Naive thymus-derived CD8-positive, alpha-beta T cell (primary cell): ENCODE data around the gene KPTN. TPM values are rescaled to one million over a fixed set of nuclear protein-coding genes. Genes with fewer than 3 reads are reported as not detected.
A peak's percentile ranks its signal among the peaks of the same experiment; 100 is the strongest.

Source experiments
- ATAC-seq, 2 donors: fragments of 150-1000 bp; cut with Tn5 transposase in 1 of 2; sonication (Bioruptor Pico), chemical (Tn5 transposase) in 1 of 2; 1 replicate in 1 of 2; 2 replicates in 1 of 2; pipeline ENCODE4 v1.10.0; 2021; ENCODE audit warnings: mild to moderate bottlenecking in 2 of 2, moderate library complexity in 2 of 2
- POLR2A ChIA-PET: fragments of 350-600 bp; sonication (Branson Sonifier 250); formaldehyde crosslinking; loops from one replicate; lab custom pipeline; 2021; ENCODE audit warnings: antibody characterized with exemption; lab: Charles Lee
- DNase-seq, 10 donors: peaks; one replicate each; pipeline versions ENCODE4 v3.0.0 to v3.0.0-alpha.2; 2020 to 2022
- H3K27ac Mint-ChIP-seq, 10 donors: one replicate each; pipeline ENCODE4 v1.8.0; 2020 to 2022; ENCODE audit warnings: mild to moderate bottlenecking in 10 of 10, mixed read lengths in 10 of 10, moderate library complexity in 4 of 10, inconsistent platforms in 1 of 10
- H3K27me3 Mint-ChIP-seq, 5 donors: one replicate each; pipeline ENCODE4 v1.8.0; 2021 to 2022; ENCODE audit warnings: mixed read lengths in 5 of 5
- H3K36me3 Mint-ChIP-seq, 3 donors: one replicate each; pipeline ENCODE4 v1.8.0; 2020 to 2022; ENCODE audit warnings: mixed read lengths in 3 of 3, mild to moderate bottlenecking in 2 of 3, inconsistent platforms in 1 of 3
- H3K4me1 Mint-ChIP-seq, 4 donors: one replicate each; pipeline ENCODE4 v1.8.0; 2021 to 2022; ENCODE audit warnings: mixed read lengths in 4 of 4
- H3K4me3 Mint-ChIP-seq, 10 donors: one replicate each; pipeline ENCODE4 v1.8.0; 2020 to 2022; ENCODE audit warnings: mild to moderate bottlenecking in 10 of 10, mixed read lengths in 10 of 10, moderate library complexity in 6 of 10, inconsistent platforms in 1 of 10
- H3K9me3 Mint-ChIP-seq, 9 donors: one replicate each; pipeline ENCODE4 v1.8.0; 2020 to 2022; ENCODE audit warnings: mixed read lengths in 9 of 9, mild to moderate bottlenecking in 3 of 9, inconsistent platforms in 1 of 9, moderate library complexity in 1 of 9
- polyA plus RNA-seq, 3 donors: library from polyadenylated mRNA; unstranded; fragments of 300-500 nt; fragmentation: Illumina TruSeq; gene quantifications; one replicate each; pipeline ENCODE4 v1.2.3, GENCODE V29; 2021
- total RNA-seq, 8 experiments: library from RNA in 2 of 8; stranded (reverse) in 2 of 8; gene quantifications; one replicate each; pipeline ENCODE4 v1.2.3 and lab custom pipeline; 2021 to 2026

The KPTN gene
- total and polyA plus RNA-seq, 5 experiments from 2014 or later = 5.4 to 8.0 (median 7.1) TPM

DNA sequence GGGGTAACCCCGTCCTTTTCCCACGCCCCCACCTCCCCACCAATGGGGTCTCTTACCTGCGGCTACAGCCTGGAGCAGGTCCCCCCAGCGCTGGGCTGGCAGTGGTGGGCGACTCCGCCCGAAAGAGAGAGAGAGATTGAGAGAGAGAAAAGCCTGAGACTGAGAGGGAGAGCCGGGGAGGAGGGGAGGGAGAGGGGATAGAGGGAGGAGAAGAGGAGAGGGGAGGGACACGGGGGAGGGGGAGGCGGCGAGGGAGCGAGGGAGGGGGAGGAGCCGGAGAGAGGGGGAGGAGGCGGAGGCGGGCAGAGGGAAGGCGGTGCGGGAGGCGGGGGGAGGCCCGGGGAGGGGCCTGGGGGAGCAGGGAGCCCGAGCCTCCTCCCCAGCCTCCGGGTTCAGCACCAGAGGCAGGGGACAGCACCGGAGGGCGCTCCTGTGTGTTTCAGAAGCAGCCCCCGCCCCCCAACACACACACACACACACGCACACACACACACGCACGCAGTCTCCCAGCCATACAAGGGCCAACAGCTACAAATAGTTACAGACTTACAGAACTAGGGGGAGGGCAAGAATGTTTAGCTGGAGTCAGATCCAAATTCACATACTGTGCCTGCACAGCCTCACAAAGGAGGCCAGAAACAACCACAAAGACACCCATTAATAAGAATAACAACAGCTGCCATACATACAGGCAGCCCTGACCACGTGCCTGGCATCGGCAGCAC lies 12.1 kb downstream of the KPTN start, which contains the start of gene SLC8A2:
TSS of gene SLC8A2 (minus strand) at position 161 of the 725 bp plus-strand sequence. CDS start 5,490 bp downstream, outside the sequence.
- H3K4me1 Mint-ChIP-seq = peaks cover 8 to 23% (median 15%) of the 10 kb centered on the region in 4 donors
- POLR2A ChIA-PET = interaction anchor here (0.5 kb wide), 1 partner anchor 84 kb away, joined by 3 read pairs; no protein-coding TSS in a partner anchor
- H3K9me3 Mint-ChIP-seq = no peaks in the 10 kb centered on the region
- DNase-seq (peak; percentile 36 to 85 (median 72)), ATAC-seq (peak; percentile 76 to 81)
- H3K36me3 Mint-ChIP-seq = peaks cover 0 to 6% (median 3%) of the 10 kb centered on the region in 3 donors
- H3K27me3 Mint-ChIP-seq = peaks cover 27 to 74% (median 45%) of the 10 kb centered on the region in 5 donors
- peak within 1 kb of the TSS in 6 of 10 donors; percentile 25 to 88 (median 57) for H3K27ac Mint-ChIP-seq
- H3K4me3 Mint-ChIP-seq = peak within 1 kb of the TSS; percentile 37 to 75 (median 62)

DNA sequence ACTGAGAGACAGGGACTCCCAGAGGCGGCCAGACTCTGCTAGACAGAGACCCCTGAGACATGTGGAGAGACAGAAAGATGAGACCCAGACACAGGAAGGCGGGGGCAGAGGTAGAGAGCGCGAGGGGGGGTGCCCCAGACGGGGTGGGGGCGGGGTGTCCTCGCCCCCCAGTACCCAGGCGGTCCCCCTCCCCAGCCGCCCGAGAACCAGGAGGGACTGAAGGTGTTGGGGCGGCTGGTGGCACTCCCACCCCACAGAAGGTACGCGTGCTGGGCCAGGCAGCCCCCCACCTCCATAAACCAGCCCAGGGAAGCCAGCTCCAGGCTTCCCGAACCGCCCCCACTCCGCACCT lies 12.7 kb downstream of the KPTN start:
- ATAC-seq (peak in 1 of 2 donors; percentile 16), DNase-seq (no peak)
- H3K4me1 Mint-ChIP-seq = peaks cover 8 to 23% (median 15%) of the 10 kb centered on the region in 4 donors
- peak overlapping the region in 3 of 10 donors; percentile 47 to 70 (median 67) for H3K27ac Mint-ChIP-seq
- peaks cover 27 to 74% (median 45%) of the 10 kb centered on the region in 5 donors for H3K27me3 Mint-ChIP-seq
- H3K9me3 Mint-ChIP-seq = no peaks in the 10 kb centered on the region
- POLR2A ChIA-PET = no interaction called here
- H3K36me3 Mint-ChIP-seq = peaks cover 0 to 6% (median 3%) of the 10 kb centered on the region in 3 donors
- peak overlapping the region in 7 of 10 donors; percentile 37 to 75 (median 53) for H3K4me3 Mint-ChIP-seq

DNA sequence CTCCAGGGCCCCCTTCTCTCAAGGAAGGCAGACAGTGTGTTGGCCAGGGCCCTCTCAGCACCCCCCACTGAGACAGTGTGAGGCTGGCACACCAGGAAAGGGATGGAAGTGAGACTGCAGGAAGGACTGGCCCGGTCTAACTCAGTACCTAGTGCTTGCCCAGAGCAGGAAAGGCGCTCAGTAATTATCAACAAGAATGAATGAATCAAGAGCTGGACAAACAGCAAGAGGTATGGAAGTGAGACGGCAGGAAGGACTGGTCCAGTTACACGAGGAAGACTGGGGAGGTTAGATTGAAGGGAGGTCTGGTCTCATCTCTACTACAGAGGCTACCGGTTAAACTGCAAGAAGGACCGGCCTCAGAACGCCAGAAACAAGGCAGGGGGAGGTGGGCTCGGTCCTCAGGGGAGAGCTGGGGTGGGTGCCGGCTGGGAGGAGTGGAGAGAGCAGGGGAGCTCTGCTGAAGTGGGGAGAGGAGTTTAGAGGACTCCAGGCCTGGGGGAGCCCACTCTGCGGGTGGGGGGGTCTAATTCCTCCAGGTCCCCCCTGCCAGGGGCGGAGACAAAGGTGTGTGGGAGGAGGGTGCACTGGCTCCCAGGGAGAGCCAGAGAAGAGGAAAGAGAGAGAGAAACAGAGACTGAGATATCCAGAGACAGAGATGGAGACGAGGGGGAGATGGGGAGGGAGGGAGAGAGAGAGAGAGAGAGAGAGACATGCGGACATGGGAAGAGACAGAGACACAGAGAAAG lies 13.4 kb downstream of the KPTN start:
- no peaks in the 10 kb centered on the region for H3K9me3 Mint-ChIP-seq
- H3K27ac Mint-ChIP-seq = peak overlapping the region in 3 of 10 donors; percentile 28 to 70 (median 53)
- H3K4me3 Mint-ChIP-seq = peak overlapping the region in 9 of 10 donors; percentile 27 to 75 (median 41)
- H3K36me3 Mint-ChIP-seq = peaks cover 0 to 6% (median 3%) of the 10 kb centered on the region in 3 donors
- POLR2A ChIA-PET = interaction anchor here (1.1 kb wide), 1 partner anchor 422 kb away, joined by 3 read pairs; the partner anchor contains the start of gene TMEM160
- H3K4me1 Mint-ChIP-seq = peaks cover 8 to 23% (median 15%) of the 10 kb centered on the region in 4 donors
- ATAC-seq (no peak), DNase-seq (no peak)
- H3K27me3 Mint-ChIP-seq = peaks cover 27 to 76% (median 45%) of the 10 kb centered on the region in 5 donors

DNA sequence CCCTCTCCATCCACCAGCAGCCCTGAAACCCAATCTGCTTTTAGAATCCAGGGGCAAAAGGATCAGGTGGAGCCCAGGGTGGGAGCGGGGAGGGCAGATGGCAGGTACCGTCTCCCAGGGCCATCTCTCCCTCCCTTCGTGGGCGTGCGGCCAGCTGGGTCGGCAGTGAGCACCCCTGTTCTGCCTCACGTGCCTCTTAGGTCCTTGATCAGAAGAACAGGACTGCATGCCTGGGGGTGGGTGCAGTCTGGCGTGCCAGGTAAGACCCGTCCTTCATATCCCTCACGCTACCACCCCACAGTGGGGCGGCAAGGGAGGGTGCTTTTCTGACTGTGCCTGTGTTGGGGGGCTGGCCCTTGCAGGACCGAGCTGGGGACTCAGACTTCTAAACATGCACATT lies 14.3 kb downstream of the KPTN start:
- peaks cover 26 to 83% (median 46%) of the 10 kb centered on the region in 5 donors for H3K27me3 Mint-ChIP-seq
- H3K36me3 Mint-ChIP-seq = peaks cover 0 to 3% (median under 1%) of the 10 kb centered on the region in 3 donors

DNA sequence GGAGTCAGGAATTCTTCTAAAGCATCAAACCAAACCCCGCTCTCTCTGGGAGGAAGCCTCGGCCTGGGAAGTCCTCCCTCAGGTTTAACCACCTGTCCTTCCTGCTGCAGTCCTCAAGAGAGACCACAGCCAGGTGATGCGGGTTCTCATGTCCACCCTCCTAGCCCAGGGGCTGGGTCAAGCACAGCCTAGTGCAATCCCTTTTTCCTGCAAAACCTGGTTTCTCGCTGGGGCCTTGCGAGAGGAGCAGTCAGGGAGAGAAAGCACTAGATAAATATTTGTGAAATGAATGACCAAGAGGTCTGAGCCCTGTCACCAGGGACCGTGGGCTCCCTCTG lies 14.7 kb downstream of the KPTN start:
- ATAC-seq (no peak), DNase-seq (no peak)
- POLR2A ChIA-PET = no interaction called here
- Mint-ChIP-seq H3K4me1 (peaks cover 8 to 23% (median 15%) of the 10 kb centered on the region in 4 donors), H3K27ac (no peak overlapping the region), H3K9me3 (no peaks in the 10 kb centered on the region), H3K36me3 (peaks cover 0 to 3% (median 0%) of the 10 kb centered on the region in 3 donors), H3K4me3 (no peak overlapping the region), H3K27me3 (peaks cover 26 to 81% (median 46%) of the 10 kb centered on the region in 5 donors)

More for the DNA sequence above, 14.3 kb downstream of the KPTN start:
- Mint-ChIP-seq H3K9me3 (no peaks in the 10 kb centered on the region), H3K4me1 (peaks cover 8 to 23% (median 15%) of the 10 kb centered on the region in 4 donors), H3K4me3 (no peak overlapping the region), H3K27ac (peak overlapping the region in 1 of 10 donors; percentile 3)
- DNase-seq (no peak), ATAC-seq (no peak)
- POLR2A ChIA-PET = interaction anchor here (1.1 kb wide), 1 partner anchor 421 kb away, joined by 3 read pairs; the partner anchor contains the start of gene TMEM160

DNA sequence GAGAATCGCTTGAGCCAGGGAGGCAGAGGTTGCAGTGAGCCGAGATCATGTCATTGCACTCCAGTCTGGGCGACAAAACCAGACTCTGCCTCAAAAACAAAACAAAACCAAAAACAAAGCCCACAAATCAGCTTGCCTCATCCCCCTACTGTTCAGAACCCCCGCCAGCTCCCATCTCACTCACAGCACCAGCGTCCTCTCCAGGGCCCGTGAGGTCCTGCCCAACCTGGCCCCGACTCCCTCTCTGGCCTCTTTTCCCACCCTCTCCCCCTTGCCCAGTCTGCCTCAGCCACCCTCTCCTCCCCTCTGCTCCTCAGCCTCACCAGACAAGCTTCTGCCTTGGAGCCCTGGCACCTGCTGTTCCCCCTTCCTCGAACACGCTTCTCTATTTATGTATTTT lies 16.1 kb downstream of the KPTN start:
- DNase-seq (no peak), ATAC-seq (no peak)
- Mint-ChIP-seq H3K4me1 (peaks cover 8 to 23% (median 15%) of the 10 kb centered on the region in 4 donors), H3K27me3 (peaks cover 26 to 72% (median 47%) of the 10 kb centered on the region in 5 donors), H3K4me3 (no peak overlapping the region), H3K27ac (peak overlapping the region in 1 of 10 donors; percentile 56), H3K9me3 (no peaks in the 10 kb centered on the region), H3K36me3 (peaks cover 0 to 3% (median 0%) of the 10 kb centered on the region in 3 donors)
- POLR2A ChIA-PET = no interaction called here

DNA sequence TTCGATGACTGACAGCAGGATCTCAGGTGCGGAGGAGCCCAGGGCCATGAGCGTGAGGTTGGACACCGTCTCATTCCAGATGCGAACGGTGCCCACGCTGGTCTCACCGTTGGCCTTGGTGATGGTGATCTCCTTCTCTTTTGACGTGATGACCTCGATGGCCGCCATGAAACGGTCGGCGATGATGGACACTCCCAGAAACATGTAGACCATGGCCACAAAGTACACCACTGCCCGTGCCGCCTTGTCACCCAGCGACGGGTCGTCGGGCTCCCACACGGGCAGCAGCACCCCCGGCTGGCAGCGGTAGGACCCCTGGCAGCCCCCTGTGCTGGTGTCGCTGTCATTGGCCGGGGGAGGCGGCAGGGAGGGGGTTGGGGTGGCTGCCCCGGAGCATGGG lies 18.1 kb downstream of the KPTN start:
- ATAC-seq (no peak), DNase-seq (no peak)
- POLR2A ChIA-PET = interaction anchor here (0.6 kb wide), 1 partner anchor 17 kb away, joined by 4 read pairs; no protein-coding TSS in a partner anchor
- Mint-ChIP-seq H3K27me3 (peaks cover 24 to 71% (median 44%) of the 10 kb centered on the region in 5 donors), H3K9me3 (no peaks in the 10 kb centered on the region), H3K27ac (no peak overlapping the region), H3K4me3 (no peak overlapping the region), H3K4me1 (peaks cover 2 to 10% (median 8%) of the 10 kb centered on the region in 4 donors), H3K36me3 (peaks cover 0 to under 1% (median 0%) of the 10 kb centered on the region in 3 donors)

DNA sequence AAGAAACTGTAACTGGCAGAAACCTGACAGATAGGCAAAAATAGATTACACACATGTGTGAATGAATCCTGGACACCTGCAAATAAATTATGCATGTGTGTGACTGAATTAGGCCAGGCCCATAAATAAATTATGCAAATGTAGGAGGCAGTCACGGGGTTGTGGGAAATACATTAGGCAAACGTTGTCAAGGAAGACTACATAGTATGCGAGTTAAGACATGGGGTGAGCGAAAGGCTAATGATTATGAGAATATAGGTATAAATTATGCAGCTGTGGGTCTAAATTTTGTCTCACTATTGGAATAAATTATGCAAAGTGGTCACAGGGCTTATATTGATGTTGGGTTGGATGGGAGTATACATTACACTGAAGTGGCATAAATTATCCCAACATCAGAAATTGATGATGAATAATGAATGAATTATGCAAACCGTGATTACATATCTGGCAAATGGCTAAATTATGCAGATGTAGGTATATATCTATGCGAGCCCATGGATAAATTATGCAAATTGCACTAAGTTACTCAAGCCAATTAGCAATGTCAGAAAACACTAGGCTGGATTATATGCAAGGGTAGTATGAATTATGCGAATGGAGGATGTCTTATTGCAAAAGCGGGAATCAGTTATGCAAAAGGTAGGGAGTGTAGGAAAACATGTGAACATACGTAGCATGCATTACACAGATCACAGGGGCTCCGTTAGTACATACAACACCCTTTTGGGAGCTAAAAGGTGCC lies 19.2 kb downstream of the KPTN start:
- Mint-ChIP-seq H3K36me3 (no peaks in the 10 kb centered on the region), H3K27me3 (peaks cover 17 to 60% (median 35%) of the 10 kb centered on the region in 5 donors), H3K27ac (no peak overlapping the region), H3K9me3 (no peaks in the 10 kb centered on the region), H3K4me1 (peaks cover 0 to 4% (median under 1%) of the 10 kb centered on the region in 4 donors), H3K4me3 (no peak overlapping the region)
- POLR2A ChIA-PET = interaction anchor here (0.6 kb wide), 1 partner anchor 325 kb away, joined by 4 read pairs; no protein-coding TSS in a partner anchor
- no peak for ATAC-seq
- no peak for DNase-seq

DNA sequence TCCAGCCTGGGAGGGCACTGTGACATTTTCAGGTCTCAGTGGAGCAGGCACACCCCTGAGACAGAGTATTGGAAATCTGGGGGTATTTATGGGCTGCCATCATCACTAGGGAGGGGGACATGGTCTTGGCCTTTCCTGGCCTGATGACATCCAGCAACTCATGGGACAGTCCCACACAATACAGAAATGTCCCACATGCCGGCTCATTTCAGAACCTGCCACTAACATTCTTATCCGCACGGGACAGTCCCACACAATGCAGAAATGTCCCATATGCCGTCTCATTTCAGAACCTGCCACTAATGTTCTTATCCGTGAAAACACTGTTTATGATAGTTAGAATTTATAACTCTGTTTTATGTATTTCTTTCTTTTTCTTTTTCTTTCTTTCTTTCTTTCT lies 22.1 kb downstream of the KPTN start:
- peaks cover 0 to 2% (median 0%) of the 10 kb centered on the region in 9 donors for H3K9me3 Mint-ChIP-seq
- H3K27ac Mint-ChIP-seq = no peak overlapping the region
- no peak for DNase-seq
- POLR2A ChIA-PET = no interaction called here
- no peaks in the 10 kb centered on the region for H3K36me3 Mint-ChIP-seq
- peaks cover 11 to 36% (median 13%) of the 10 kb centered on the region in 5 donors for H3K27me3 Mint-ChIP-seq
- H3K4me1 Mint-ChIP-seq = peaks cover 0 to 2% (median under 1%) of the 10 kb centered on the region in 4 donors
- H3K4me3 Mint-ChIP-seq = no peak overlapping the region
- no peak for ATAC-seq

DNA sequence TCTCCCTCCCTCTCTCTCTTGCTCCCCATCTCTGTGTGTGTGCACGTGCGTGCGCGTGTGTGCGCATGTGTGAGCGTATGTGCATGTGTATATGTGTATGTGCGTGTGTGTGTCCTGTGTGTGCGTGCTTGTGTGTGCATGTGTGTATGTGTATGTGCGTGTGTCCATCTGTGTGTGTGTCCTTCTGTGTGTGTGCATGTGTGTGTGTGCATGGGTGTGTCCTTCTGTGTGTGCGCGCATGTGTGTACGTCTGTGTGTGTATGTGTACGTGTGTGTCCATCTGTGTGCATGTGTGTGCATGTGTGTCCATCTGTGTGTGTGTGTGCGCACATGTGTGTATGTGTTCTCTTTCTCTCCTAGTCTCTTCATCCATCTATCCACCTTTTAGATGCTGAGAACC lies 24.5 kb downstream of the KPTN start:
- Mint-ChIP-seq H3K4me1 (peaks cover 0 to 4% (median 1%) of the 10 kb centered on the region in 4 donors), H3K4me3 (no peak overlapping the region), H3K9me3 (peaks cover 0 to 13% (median 8%) of the 10 kb centered on the region in 9 donors), H3K27me3 (peaks cover 20 to 35% (median 26%) of the 10 kb centered on the region in 5 donors), H3K27ac (no peak overlapping the region), H3K36me3 (peaks cover 0 to 6% (median 0%) of the 10 kb centered on the region in 3 donors)
- DNase-seq (no peak), ATAC-seq (no peak)
- POLR2A ChIA-PET = no interaction called here

DNA sequence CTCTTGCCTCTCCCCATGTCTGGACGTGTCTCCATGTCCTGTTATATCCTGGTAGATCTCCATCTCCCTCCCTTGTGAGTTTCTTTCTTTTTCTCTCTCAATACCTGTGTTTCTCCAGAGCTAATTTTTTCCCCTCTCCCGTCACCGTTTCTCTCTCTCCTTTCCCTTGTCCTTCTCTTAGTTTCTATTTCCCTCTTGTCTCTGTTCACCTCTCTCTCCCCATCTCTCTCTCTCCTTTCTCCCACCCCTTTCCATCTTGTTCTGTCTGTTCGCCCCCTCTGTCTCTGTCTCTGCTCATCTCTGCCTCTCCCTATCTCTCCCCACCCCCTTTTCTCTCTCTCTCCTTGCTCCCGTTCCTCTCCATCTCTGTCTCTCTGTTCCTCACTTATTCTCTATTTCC lies 25.3 kb downstream of the KPTN start:
- H3K9me3 Mint-ChIP-seq = peaks cover 0 to 18% (median 8%) of the 10 kb centered on the region in 9 donors
- peaks cover 0 to 4% (median 1%) of the 10 kb centered on the region in 4 donors for H3K4me1 Mint-ChIP-seq
- H3K36me3 Mint-ChIP-seq = peaks cover 0 to 6% (median 0%) of the 10 kb centered on the region in 3 donors
- H3K27ac Mint-ChIP-seq = no peak overlapping the region
- H3K27me3 Mint-ChIP-seq = peaks cover 20 to 35% (median 25%) of the 10 kb centered on the region in 5 donors
- H3K4me3 Mint-ChIP-seq = no peak overlapping the region
- no peak for ATAC-seq
- POLR2A ChIA-PET = no interaction called here
- no peak for DNase-seq
